ENCODE results near the gene EML6. TPM values are rescaled to one million over a fixed set of nuclear protein-coding genes. Genes with fewer than 3 reads are reported as not detected.
A peak's percentile ranks its signal among the peaks of the same experiment; 100 is the strongest.

Gene EML6
- total and polyA plus RNA-seq, 2 experiments from 2014 or later = 2.7 to 6.2 TPM

- no peak for ATAC-seq
- Histone ChIP-seq H3K36me3 (ENCODE audit: insufficient read depth) (no peaks in the 10 kb centered on the region), H3K4me1 (ENCODE audit: insufficient read depth) (no peaks in the 10 kb centered on the region), H3K79me2 (replicated peaks; ENCODE audit: insufficient read depth) (no peaks in the 10 kb centered on the region), H3K9me2 (ENCODE audit: insufficient read depth) (no peaks in the 10 kb centered on the region), H3K27me3 (ENCODE audit: insufficient read depth) (no peaks in the 10 kb centered on the region), H4K20me1 (replicated peaks; ENCODE audit: insufficient read depth) (no peaks in the 10 kb centered on the region), H3K27ac (ENCODE audit: low read depth) (no peak overlapping the region), H3F3A (replicated peaks; ENCODE audit: low read depth) (no peaks in the 10 kb centered on the region), H3K4me2 (no peak overlapping the region), H2AFZ (no peak overlapping the region), H3K4me3 (no peak overlapping the region)
- no peak overlapping the region for H3K27ac Mint-ChIP-seq
- no peaks in the 10 kb centered on the region for H3K9me3 Mint-ChIP-seq
- no peaks in the 10 kb centered on the region for H3K36me3 Mint-ChIP-seq (ENCODE audit: low read depth)
- no peak for DNase-seq (ENCODE audit: low spot score)
- no peaks in the 10 kb centered on the region for H3K27me3 Mint-ChIP-seq (ENCODE audit: insufficient read depth, low read depth, poor library complexity)
- H3K4me3 Mint-ChIP-seq = no peak overlapping the region
- H3K4me1 Mint-ChIP-seq = no peaks in the 10 kb centered on the region
- TF ChIP-seq ETS1 (IDR thresholded peaks at IDR 0.05) (no peak), REST (IDR thresholded peaks at IDR 0.05; ENCODE audit: unreplicated experiment) (no peak), EZH2 (IDR thresholded peaks at IDR 0.05; ENCODE audit: low read depth, unreplicated experiment) (no peak), NANOG (IDR thresholded peaks at IDR 0.05; ENCODE audit: borderline replicate concordance) (no peak), CREB1 (CRISPR knock-in tag; IDR thresholded peaks at IDR 0.05; ENCODE audit: low read depth) (no peak), ZNF331 (CRISPR knock-in tag; IDR thresholded peaks at IDR 0.05; ENCODE audit: low read depth) (no peak), POLR2AphosphoS5 (IDR thresholded peaks at IDR 0.05; ENCODE audit: low read depth) (no peak), ZNF114 (CRISPR knock-in tag; IDR thresholded peaks at IDR 0.05) (no peak)
Observed at GRCh38 chr2:54885891-54886290, 162.4 kb downstream of the EML6 start.

GRCh38 chr2:54887850-54888545 is 164.5 kb downstream of the EML6 start:
- no peaks in the 10 kb centered on the region for H3K79me2 ChIP-seq (replicated peaks; ENCODE audit: insufficient read depth)
- no peak overlapping the region for H3K27ac ChIP-seq (ENCODE audit: low read depth)
- no peaks in the 10 kb centered on the region for H4K20me1 ChIP-seq (replicated peaks; ENCODE audit: insufficient read depth)
- Mint-ChIP-seq H3K27ac (peak overlapping the region; percentile 39; the same call in 1 of the 2 replicates), H3K36me3 (ENCODE audit: low read depth) (no peaks in the 10 kb centered on the region), H3K27me3 (ENCODE audit: insufficient read depth, low read depth, poor library complexity) (no peaks in the 10 kb centered on the region), H3K4me1 (no peaks in the 10 kb centered on the region), H3K4me3 (no peak overlapping the region), H3K9me3 (no peaks in the 10 kb centered on the region)
- no peaks in the 10 kb centered on the region for H3K9me2 ChIP-seq (ENCODE audit: insufficient read depth)
- H3K4me1 ChIP-seq (ENCODE audit: insufficient read depth) = no peaks in the 10 kb centered on the region
- no peak overlapping the region for H3K4me3 ChIP-seq
- H3F3A ChIP-seq (replicated peaks; ENCODE audit: low read depth) = no peaks in the 10 kb centered on the region
- DNase-seq (ENCODE audit: low spot score) (no peak), ATAC-seq (no peak)
- no peaks in the 10 kb centered on the region for H3K27me3 ChIP-seq (ENCODE audit: insufficient read depth)
- H3K4me2 ChIP-seq = no peak overlapping the region
- H2AFZ ChIP-seq = no peak overlapping the region
- H3K36me3 ChIP-seq (ENCODE audit: insufficient read depth) = no peaks in the 10 kb centered on the region
- TF ChIP-seq CTCF (conservative IDR thresholded peaks at IDR 0.05; ENCODE audit: low read depth in 2 of 2) (no peak), NANOG (IDR thresholded peaks at IDR 0.05; ENCODE audit: borderline replicate concordance) (no peak), ZNF114 (CRISPR knock-in tag; IDR thresholded peaks at IDR 0.05) (no peak), CREB1 (CRISPR knock-in tag; IDR thresholded peaks at IDR 0.05; ENCODE audit: low read depth) (no peak), EZH2phosphoT487 (IDR thresholded peaks at IDR 0.05; ENCODE audit: unreplicated experiment) (no peak), ZNF331 (CRISPR knock-in tag; IDR thresholded peaks at IDR 0.05; ENCODE audit: low read depth) (no peak), ETS1 (IDR thresholded peaks at IDR 0.05) (no peak), REST (IDR thresholded peaks at IDR 0.05; ENCODE audit: unreplicated experiment) (no peak), POLR2AphosphoS5 (IDR thresholded peaks at IDR 0.05; ENCODE audit: low read depth) (no peak)

Measured in GM23338 (cell line).